Panc1 (cell line): ENCODE results near the gene ZNF516.

Source experiments
- CTCF ChIP-seq: fragments of 450-650 bp; IDR thresholded peaks from 2 replicates; pipeline ENCODE4 v1.5.1; 2017; ENCODE audit warnings: mild to moderate bottlenecking
- POLR2AphosphoS5 ChIP-seq: IDR thresholded peaks from 2 replicates; pipeline ENCODE4 v1.6.1; 2012; ENCODE audit warnings: mild to moderate bottlenecking, low read depth, low read length, moderate library complexity
- SIN3A ChIP-seq: IDR thresholded peaks from 2 replicates; pipeline ENCODE4 v1.6.1; 2012; ENCODE audit warnings: low read depth, mild to moderate bottlenecking, low read length, moderate library complexity, borderline replicate concordance; ENCODE audit not compliant: insufficient read depth

- TF ChIP-seq CTCF: no peak
- TF ChIP-seq POLR2AphosphoS5: no peak; the same call in 1 of the 2 replicates
- TF ChIP-seq SIN3A: peak; percentile 77; the same call in 1 of the 2 replicates
These were observed 572 bp upstream of the ZNF516 start for GRCh38 chr18:76495435-76496193.
